Right ventricle myocardium superior (tissue), 1 donor: ENCODE data around the gene CCND2. TPM values are rescaled to one million over a fixed set of nuclear protein-coding genes. Genes with fewer than 3 reads are reported as not detected.
A peak's percentile ranks its signal among the peaks of the same experiment; 100 is the strongest.

Source experiments
- ATAC-seq: fragments of 200-7000 bp; cut with Tn5 transposase; one replicate; pipeline ENCODE4 v1.9.1; 2020; ENCODE audit warnings: mild to moderate bottlenecking; ENCODE audit not compliant: poor library complexity
- DNase-seq: peaks from one replicate; pipeline ENCODE4 v3.0.0-alpha.2; 2020
- intact Hi-C: fragments of 100-400 bp; cut with DNase I; formaldehyde crosslinking; loops from one replicate; pipeline ENCODE4 v1.11.2; 2022
- total RNA-seq: library from RNA; stranded (reverse); fragmentation: NEBNext Ultra II Directional; extraction: Animal tissue kit (Norgen Biotek cat#: 25700); gene quantifications from one replicate; pipeline ENCODE4 v1.2.1, GENCODE V29; 2021
- donor health status: DM: no; HTN: yes; CAD: no; lungs with severe emphysema.

The CCND2 gene
- total RNA-seq, 1 donor from 2014 or later: 206 TPM

GRCh38 chr12:4251967-4252366 lies 21.6 kb upstream of the CCND2 start:
- DNase-seq (no peak), ATAC-seq (no peak)
- intact Hi-C loops: no loop called here

DNA sequence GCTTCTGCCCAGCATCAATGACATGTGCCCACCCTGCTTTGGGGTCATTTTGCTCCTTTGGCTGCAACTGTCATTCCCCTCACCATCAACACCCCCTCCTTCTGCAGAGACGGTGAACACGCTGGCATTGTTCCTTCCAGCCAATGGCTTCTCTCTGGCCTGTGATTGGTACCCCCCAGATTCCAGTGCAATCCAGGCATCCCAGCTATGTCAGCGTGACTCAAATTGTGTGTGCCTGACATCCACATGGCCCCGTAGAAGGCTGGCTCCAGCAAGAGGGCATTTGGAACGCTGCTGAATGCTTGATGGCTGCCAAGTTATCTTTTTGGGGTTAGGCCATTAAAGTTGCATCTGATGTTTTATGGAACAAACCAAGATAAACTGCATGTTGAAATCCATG lies 21.0 kb upstream of the CCND2 start:
- ATAC-seq: peak; percentile 95
- DNase-seq: peak; percentile 61
- intact Hi-C loops: no loop called here

GRCh38 chr12:4256043-4256826 lies 17.3 kb upstream of the CCND2 start:
- intact Hi-C loops: no loop called here
- DNase-seq (no peak), ATAC-seq (no peak)

DNA sequence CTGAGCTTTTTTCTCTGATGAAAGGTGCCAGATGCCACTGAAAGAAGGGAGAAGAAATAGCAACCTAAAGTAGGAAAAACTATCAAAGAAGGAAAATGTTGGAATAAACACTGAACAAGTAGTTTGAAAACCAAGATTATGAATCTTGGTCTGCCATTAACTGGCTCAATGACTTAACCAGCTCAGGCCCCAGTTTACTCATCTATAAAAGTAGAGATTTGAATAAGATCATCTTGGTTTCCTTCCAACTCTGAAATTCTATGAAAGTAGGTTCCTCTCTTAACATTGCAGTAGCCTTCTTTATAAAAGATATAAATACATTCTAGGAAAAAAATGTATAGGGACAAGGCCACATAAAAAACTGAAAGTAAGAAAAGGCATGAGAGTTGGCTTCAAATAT lies 16.1 kb upstream of the CCND2 start:
- no peak for DNase-seq
- intact Hi-C loops: no loop called here
- ATAC-seq: no peak

DNA sequence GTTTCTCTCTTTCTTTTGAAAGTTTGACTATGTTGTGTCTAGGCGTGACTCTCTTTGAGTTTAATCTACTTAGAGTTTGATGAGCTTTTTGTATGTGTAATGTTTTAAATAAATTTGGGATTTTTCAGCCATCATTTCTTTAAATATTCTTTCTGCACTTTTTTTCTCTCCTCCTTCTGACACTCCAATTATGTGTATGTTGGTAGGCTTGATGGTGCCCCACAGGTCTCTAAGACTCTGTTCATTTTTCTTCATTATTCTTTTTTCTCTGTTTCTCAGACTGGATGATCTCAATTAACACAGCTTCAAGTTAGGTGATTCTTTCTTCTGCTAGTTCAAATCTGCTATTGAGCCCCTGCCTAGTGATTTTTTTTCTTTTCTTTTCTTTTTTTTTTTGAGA lies 14.5 kb upstream of the CCND2 start:
- no peak for DNase-seq
- intact Hi-C loops: no loop called here
- no peak for ATAC-seq

GRCh38 chr12:4261655-4262054 lies 11.9 kb upstream of the CCND2 start:
- ATAC-seq (no peak), DNase-seq (no peak)
- intact Hi-C loops: no loop called here

DNA sequence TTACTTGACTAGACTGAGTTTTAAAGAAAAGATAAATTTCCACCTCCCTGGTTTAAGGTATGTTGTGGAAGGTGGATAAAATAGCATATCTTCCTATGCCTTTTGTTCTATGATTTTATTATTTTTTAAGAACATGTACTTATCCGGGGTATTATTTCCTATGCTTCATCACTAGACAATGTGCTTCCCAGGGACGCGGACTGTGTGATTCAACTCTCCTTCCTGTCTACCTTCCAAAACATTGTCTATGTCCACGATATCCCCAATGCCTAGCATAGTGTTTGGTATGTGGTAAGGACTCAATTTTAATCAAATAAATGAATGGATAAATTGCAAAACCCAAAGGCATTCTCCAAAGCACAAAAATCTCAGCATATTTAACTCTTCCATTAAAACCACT lies 8.3 kb upstream of the CCND2 start:
- intact Hi-C loops: no loop called here
- no peak for ATAC-seq
- no peak for DNase-seq

DNA sequence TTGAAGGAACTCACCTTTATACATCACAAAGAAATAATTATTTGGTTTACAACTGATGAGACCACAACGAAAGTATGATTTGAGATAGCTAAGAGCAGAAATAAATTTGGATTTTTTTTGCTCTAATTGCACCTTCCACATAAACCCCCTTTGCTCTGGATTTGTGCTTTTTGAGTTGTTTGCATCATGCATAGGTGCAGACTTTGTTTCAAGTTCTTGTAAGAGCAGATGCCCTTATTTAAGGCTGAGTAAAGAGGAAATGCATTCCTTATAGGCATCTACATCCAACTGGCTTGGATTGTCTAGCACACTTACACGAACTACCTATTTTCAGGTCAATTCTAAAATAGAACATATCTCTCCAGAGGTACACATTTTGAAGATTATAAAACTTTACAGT lies 6.6 kb upstream of the CCND2 start:
- intact Hi-C loops: no loop called here
- ATAC-seq (no peak), DNase-seq (no peak)

GRCh38 chr12:4267704-4268328 lies 5.7 kb upstream of the CCND2 start:
- ATAC-seq (no peak), DNase-seq (no peak)
- intact Hi-C loops: no loop called here

DNA sequence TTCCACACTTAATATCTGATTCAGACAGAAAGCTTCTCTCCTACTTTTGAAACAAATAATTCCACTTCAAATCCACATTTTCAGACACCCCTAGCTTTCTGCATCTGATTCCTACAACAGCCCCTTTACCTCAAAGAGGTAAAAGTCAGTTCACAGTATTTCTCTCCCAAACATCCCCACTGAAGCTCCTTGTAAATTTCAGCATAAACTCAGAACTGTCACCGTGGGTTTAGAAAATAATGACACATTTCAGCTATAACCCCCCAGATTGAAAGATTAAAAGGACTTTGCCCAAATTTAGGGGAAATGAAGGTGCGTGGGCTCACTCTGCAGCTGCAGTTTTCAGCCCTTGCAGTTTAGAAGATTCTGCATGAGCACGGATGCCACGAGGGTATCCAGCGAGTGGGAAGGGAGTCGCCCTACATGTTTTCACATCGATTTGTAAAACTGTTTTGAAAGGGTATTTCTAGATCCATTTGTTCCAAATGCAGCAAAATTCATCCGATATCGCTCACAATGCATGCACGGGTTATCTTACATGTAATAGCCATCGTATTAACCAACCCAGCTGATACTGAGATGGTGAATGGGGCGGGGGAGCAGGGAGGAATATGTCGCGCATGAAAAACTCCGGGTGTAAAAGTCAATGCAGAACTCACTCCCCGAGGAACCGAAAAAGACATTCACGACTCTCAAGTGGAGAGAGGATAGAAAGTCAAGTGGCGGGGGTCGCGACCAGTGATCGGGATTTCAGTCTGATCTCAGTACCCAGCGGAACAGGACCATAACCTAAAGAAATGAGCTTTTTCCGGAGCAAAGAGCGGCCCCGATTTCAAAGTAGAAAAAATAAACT lies 5.0 kb upstream of the CCND2 start:
- ATAC-seq (no peak), DNase-seq (no peak)
- intact Hi-C loops: no loop called here

DNA sequence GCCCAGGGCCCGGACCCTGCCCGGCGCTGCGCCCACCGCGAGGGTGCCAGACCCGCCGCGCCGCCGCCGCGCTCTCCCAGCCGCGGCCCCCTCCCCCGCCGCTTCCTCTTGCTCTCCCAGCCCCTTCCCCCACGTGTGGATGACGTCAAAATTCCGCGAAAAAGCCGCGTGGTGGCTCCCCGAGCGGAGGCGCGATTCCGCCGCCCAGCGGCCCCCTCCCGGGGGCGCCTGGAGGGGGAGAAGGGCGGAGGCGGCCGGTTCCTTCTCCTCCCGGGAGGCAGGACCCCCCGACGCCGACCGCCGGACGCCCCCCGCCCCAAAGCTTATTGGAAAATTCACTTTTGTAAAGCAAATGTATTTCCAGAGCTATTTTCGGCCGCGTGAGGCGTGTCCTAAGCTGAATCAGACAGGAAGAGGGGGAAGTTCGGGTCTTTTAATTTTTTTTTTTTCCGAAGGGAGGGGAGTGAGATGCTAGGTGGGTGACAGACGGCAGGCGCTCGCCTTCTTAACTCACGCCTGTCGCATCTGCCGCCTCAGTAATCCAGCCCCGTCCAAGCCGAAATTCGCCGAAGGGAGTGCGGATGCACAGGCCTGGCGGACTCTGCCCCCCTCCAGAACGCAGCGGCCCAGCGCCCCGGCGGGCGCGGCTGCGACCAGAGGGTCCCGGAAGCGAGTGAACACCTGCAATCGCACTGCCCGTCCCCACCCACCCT lies 4.1 kb upstream of the CCND2 start:
- intact Hi-C loops: no loop called here
- DNase-seq (peak; percentile 90), ATAC-seq (peak; percentile 34)

DNA sequence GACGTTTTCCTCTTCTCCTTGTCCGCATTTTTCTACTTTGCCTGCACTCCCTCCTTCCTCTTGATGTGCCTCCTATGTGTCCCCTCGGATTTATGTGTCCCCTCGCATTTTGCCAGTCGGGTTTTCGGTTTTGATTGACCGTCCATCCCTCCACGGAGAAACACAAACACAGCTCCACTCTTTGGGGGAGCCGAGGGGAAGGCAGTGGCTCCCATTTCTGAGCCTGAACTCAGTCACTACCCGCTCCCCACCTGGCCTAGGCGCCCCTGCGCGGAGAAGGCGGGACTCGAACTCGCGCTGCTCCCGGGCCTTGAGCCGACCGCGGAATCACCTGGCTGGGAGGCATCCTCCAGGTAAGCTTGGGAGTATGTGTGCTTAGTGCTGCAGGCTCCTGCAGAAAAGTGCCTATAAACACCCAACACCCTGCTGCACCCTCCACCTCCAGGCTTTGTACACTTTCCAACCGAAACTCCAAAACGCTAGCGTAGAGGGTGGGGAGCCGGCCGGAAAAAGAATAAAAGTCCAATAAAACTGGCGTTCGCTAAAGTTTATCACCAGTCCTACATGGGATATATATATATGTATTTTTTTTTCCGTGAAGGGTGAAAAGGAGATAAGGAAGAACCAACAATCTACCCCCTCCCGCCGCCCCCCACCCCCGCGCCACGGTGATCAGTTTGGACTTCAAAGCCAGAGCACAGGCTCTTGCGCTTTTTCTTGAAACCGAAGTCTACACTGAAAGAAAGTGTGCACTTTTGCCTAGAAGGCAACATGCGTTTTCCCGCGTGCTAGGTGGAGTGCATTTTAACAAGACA lies 3.3 kb upstream of the CCND2 start:
- DNase-seq: no peak
- ATAC-seq: no peak
- intact Hi-C loops: loop anchor here (10.0 kb wide), 2 partner anchors 165 to 235 kb away; no protein-coding TSS in a partner anchor

GRCh38 chr12:4270831-4271716 lies 2.5 kb upstream of the CCND2 start:
- intact Hi-C loops: loop anchor here (10.0 kb wide), 2 partner anchors 166 to 236 kb away; no protein-coding TSS in a partner anchor
- DNase-seq: peak; percentile 77
- no peak for ATAC-seq

GRCh38 chr12:4271717-4272423 lies 1.7 kb upstream of the CCND2 start:
- intact Hi-C loops: loop anchor here (10.0 kb wide), 2 partner anchors 167 to 237 kb away; no protein-coding TSS in a partner anchor
- DNase-seq (peak; percentile 84), ATAC-seq (peak; percentile 47)

DNA sequence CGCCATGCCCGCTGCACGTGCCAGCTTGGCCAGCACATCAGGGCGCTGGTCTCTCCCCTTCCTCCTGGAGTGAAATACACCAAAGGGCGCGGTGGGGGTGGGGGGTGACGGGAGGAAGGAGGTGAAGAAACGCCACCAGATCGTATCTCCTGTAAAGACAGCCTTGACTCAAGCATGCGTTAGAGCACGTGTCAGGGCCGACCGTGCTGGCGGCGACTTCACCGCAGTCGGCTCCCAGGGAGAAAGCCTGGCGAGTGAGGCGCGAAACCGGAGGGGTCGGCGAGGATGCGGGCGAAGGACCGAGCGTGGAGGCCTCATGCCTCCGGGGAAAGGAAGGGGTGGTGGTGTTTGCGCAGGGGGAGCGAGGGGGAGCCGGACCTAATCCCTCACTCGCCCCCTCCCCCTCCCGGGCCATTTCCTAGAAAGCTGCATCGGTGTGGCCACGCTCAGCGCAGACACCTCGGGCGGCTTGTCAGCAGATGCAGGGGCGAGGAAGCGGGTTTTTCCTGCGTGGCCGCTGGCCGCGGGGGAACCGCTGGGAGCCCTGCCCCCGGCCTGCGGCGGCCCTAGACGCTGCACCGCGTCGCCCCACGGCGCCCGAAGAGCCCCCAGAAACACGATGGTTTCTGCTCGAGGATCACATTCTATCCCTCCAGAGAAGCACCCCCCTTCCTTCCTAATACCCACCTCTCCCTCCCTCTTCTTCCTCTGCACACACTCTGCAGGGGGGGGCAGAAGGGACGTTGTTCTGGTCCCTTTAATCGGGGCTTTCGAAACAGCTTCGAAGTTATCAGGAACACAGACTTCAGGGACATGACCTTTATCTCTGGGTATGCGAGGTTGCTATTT lies 914 bp upstream of the CCND2 start:
- intact Hi-C loops: loop anchor here (10.0 kb wide), 2 partner anchors 168 to 238 kb away; no protein-coding TSS in a partner anchor
- DNase-seq (peak; percentile 72), ATAC-seq (peak; percentile 1)
